ENCODE results near the gene STXBP5L.

- TF ChIP-seq CTCF (IDR thresholded peaks at IDR 0.05; ENCODE audit: low read depth, low read length): no peak
- TF ChIP-seq EZH2phosphoT487 (IDR thresholded peaks at IDR 0.05; ENCODE audit: low read depth): no peak
Observed at GRCh38 chr3:120926146-120926545, 18.1 kb downstream of the STXBP5L start.

All from OCI-LY3 (cell line).